ENCODE measurements around the gene SLC7A10. TPM values are rescaled to one million over a fixed set of nuclear protein-coding genes. Genes with fewer than 3 reads are reported as not detected.

Gene SLC7A10
- total RNA-seq, 1 donor from 2014 or later = not detected

- DNase-seq (ENCODE audit: low read depth) = no peak
- H3K36me3 ChIP-seq (ENCODE audit: control insufficient read depth, insufficient read depth, low read length) = no peaks in the 10 kb centered on the region
- no peak overlapping the region for H3K4me3 ChIP-seq (ENCODE audit: low read depth, low read length)
- H3K27me3 ChIP-seq (ENCODE audit: control insufficient read depth, insufficient read depth, low read length) = peaks cover 23% of the 10 kb centered on the region
- TF ChIP-seq CTCF (IDR thresholded peaks at IDR 0.05; ENCODE audit: insufficient read depth, low read length, poor library complexity, severe bottlenecking) = no peak
Measured at GRCh38 chr19:33220735-33221134, 4.9 kb downstream of the SLC7A10 start.

DNA sequence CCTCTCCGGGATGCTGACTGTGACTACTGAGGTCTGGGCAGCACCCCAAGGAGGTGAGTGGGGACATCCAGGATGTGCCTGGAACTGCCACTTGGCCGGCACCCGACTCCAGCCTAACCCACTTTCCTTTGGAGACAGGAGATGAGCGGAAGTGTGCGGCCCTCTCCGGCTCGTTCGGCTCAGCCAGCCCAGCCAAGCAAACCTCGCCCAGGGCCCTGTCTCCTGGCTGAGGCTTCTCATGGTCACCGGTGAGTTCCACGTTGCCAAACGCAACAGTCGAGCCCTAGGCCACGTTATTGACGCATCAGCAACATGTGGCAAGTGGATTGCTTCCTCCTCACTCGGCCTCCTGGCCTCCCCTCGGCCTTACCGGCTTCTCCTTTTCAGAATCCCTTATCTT lies 5.5 kb downstream of the SLC7A10 start:
- no peak for DNase-seq (ENCODE audit: low read depth)
- Histone ChIP-seq H3K36me3 (ENCODE audit: control insufficient read depth, insufficient read depth, low read length) (no peaks in the 10 kb centered on the region), H3K4me3 (ENCODE audit: low read depth, low read length) (no peak overlapping the region), H3K27me3 (ENCODE audit: control insufficient read depth, insufficient read depth, low read length) (peaks cover 18% of the 10 kb centered on the region)
- TF ChIP-seq CTCF (IDR thresholded peaks at IDR 0.05; ENCODE audit: insufficient read depth, low read length, poor library complexity, severe bottlenecking) = no peak

- no peak for DNase-seq (ENCODE audit: low read depth)
- TF ChIP-seq CTCF (IDR thresholded peaks at IDR 0.05; ENCODE audit: insufficient read depth, low read length, poor library complexity, severe bottlenecking) = peak; percentile 19
- no peaks in the 10 kb centered on the region for H3K36me3 ChIP-seq (ENCODE audit: control insufficient read depth, insufficient read depth, low read length)
- H3K27me3 ChIP-seq (ENCODE audit: control insufficient read depth, insufficient read depth, low read length) = peaks cover 11% of the 10 kb centered on the region
- no peak overlapping the region for H3K4me3 ChIP-seq (ENCODE audit: low read depth, low read length)
Measured at GRCh38 chr19:33219261-33219815, 6.3 kb downstream of the SLC7A10 start.

DNA sequence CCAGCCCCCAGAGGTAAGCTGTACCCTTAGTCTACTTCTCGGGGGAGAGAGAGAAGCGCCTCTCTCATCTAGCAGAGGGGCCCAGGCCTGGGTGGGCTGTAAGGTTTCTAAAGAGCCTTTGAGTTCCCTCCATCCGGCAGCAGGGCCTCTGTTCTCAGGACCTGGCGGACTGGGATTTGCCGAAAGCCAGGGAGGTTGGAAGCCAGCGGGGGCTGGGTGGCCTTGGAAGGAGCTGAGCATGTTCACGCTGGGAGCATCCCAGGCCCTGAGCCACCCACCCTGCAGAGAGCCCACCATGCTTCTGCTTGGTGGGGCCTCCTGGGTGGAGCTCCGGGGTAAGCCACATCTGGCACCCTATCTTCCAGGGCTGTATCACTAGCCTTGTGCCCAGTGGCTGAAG lies 7.8 kb downstream of the SLC7A10 start:
- DNase-seq (ENCODE audit: low read depth) = no peak
- no peak for TF ChIP-seq CTCF (IDR thresholded peaks at IDR 0.05; ENCODE audit: insufficient read depth, low read length, poor library complexity, severe bottlenecking)
- Histone ChIP-seq H3K36me3 (ENCODE audit: control insufficient read depth, insufficient read depth, low read length) (no peaks in the 10 kb centered on the region), H3K4me3 (ENCODE audit: low read depth, low read length) (no peak overlapping the region), H3K27me3 (ENCODE audit: control insufficient read depth, insufficient read depth, low read length) (peaks cover 6% of the 10 kb centered on the region)

- H3K4me3 ChIP-seq (ENCODE audit: low read depth, low read length) = no peak overlapping the region
- H3K36me3 ChIP-seq (ENCODE audit: control insufficient read depth, insufficient read depth, low read length) = no peaks in the 10 kb centered on the region
- no peak for DNase-seq (ENCODE audit: low read depth)
- no peak for TF ChIP-seq CTCF (IDR thresholded peaks at IDR 0.05; ENCODE audit: insufficient read depth, low read length, poor library complexity, severe bottlenecking)
- peaks cover 6% of the 10 kb centered on the region for H3K27me3 ChIP-seq (ENCODE audit: control insufficient read depth, insufficient read depth, low read length)
Measured at GRCh38 chr19:33216198-33216830, 9.3 kb downstream of the SLC7A10 start.

Measured in kidney epithelial cell (primary cell).